SK-N-MC (cell line): Measurements from ENCODE around the gene SERPINA6.

Source experiments
- DNase-seq: peaks from one replicate; pipeline ENCODE4 v3.0.0-alpha.2; 2011; ENCODE audit warnings: low read depth, low spot score
- H3K27ac ChIP-seq: fragments of 200-600 bp; sonication (generic); 2 replicates; pipeline ENCODE4 v1.5.1; 2016; ENCODE audit warnings: mixed run types
- H3K36me3 ChIP-seq: fragments of 200-600 bp; sonication (generic); 2 replicates; pipeline ENCODE4 v1.6.1; 2017; ENCODE audit warnings: antibody characterized with exemption, low read length, mixed read lengths; ENCODE audit not compliant: insufficient read depth
- H3K4me3 ChIP-seq: fragments of 200-600 bp; sonication (generic); 2 replicates; pipeline ENCODE4 v1.5.1; 2016
- H3K9ac ChIP-seq: fragments of 200-600 bp; sonication (generic); 2 replicates; pipeline ENCODE4 v1.8.0; 2017; ENCODE audit warnings: mixed run types, mixed read lengths; ENCODE audit not compliant: insufficient read length
- H3K9me3 ChIP-seq: fragments of 200-600 bp; sonication (generic); 2 replicates; pipeline ENCODE4 v1.6.1; 2017; ENCODE audit warnings: low read depth, mild to moderate bottlenecking, antibody characterized with exemption, low read length, moderate library complexity, mixed read lengths
- EZH2 ChIP-seq: fragments of 200-600 bp; sonication (generic); IDR thresholded peaks from one replicate; pipeline ENCODE4 v1.6.1; 2017; ENCODE audit warnings: antibody characterized with exemption
- FOXP2 ChIP-seq: optimal IDR thresholded peaks from 2 replicates; pipeline ENCODE3; 2011; ENCODE audit warnings: mild to moderate bottlenecking, moderate library complexity; ENCODE audit not compliant: insufficient read depth; ENCODE audit errors: extremely low read length, control extremely low read depth
- POLR2AphosphoS5 ChIP-seq: IDR thresholded peaks from 2 replicates; pipeline ENCODE4 v1.6.1; 2012; ENCODE audit warnings: mild to moderate bottlenecking, low read depth, low read length, borderline replicate concordance

The SERPINA6 gene

GRCh38 chr14:94320243-94320642, 2.9 kb downstream of the SERPINA6 start:
- no peak for DNase-seq
- no peak overlapping the region for H3K27ac ChIP-seq
- TF ChIP-seq POLR2AphosphoS5 (no peak), FOXP2 (no peak), EZH2 (no peak)

GRCh38 chr14:94317259-94317658, 5.9 kb downstream of the SERPINA6 start:
- Histone ChIP-seq H3K27ac (no peak overlapping the region), H3K4me3 (no peak overlapping the region), H3K9me3 (no peaks in the 10 kb centered on the region), H3K9ac (no peak overlapping the region), H3K36me3 (no peaks in the 10 kb centered on the region)
- TF ChIP-seq EZH2 (no peak), FOXP2 (no peak), POLR2AphosphoS5 (no peak)
- no peak for DNase-seq

More at GRCh38 chr14:94320243-94320642, 2.9 kb downstream of the SERPINA6 start:
- no peaks in the 10 kb centered on the region for H3K36me3 ChIP-seq
- no peaks in the 10 kb centered on the region for H3K9me3 ChIP-seq
- H3K4me3 ChIP-seq: no peak overlapping the region
- no peak overlapping the region for H3K9ac ChIP-seq

GRCh38 chr14:94316692-94317091, 6.4 kb downstream of the SERPINA6 start:
- DNase-seq: no peak
- TF ChIP-seq POLR2AphosphoS5 (no peak), EZH2 (no peak), FOXP2 (no peak)

GRCh38 chr14:94314890-94315289, 8.2 kb downstream of the SERPINA6 start:
- Histone ChIP-seq H3K4me3 (no peak overlapping the region), H3K27ac (no peak overlapping the region), H3K9me3 (no peaks in the 10 kb centered on the region), H3K9ac (no peak overlapping the region), H3K36me3 (no peaks in the 10 kb centered on the region)
- DNase-seq: no peak
- TF ChIP-seq POLR2AphosphoS5 (no peak), FOXP2 (no peak), EZH2 (no peak)

More at GRCh38 chr14:94316692-94317091, 6.4 kb downstream of the SERPINA6 start:
- H3K4me3 ChIP-seq: no peak overlapping the region
- no peak overlapping the region for H3K9ac ChIP-seq
- no peak overlapping the region for H3K27ac ChIP-seq
- no peaks in the 10 kb centered on the region for H3K36me3 ChIP-seq
- H3K9me3 ChIP-seq: no peaks in the 10 kb centered on the region

- TF ChIP-seq FOXP2 (no peak), EZH2 (no peak), POLR2AphosphoS5 (no peak)
- Histone ChIP-seq H3K27ac (no peak overlapping the region), H3K36me3 (no peaks in the 10 kb centered on the region), H3K9me3 (no peaks in the 10 kb centered on the region), H3K9ac (no peak overlapping the region), H3K4me3 (no peak overlapping the region)
- no peak for DNase-seq
Measured at GRCh38 chr14:94313991-94314655, 9.0 kb downstream of the SERPINA6 start.

GRCh38 chr14:94312481-94313246, 10.5 kb downstream of the SERPINA6 start:
- Histone ChIP-seq H3K36me3 (no peaks in the 10 kb centered on the region), H3K4me3 (no peak overlapping the region), H3K27ac (no peak overlapping the region), H3K9me3 (no peaks in the 10 kb centered on the region), H3K9ac (no peak overlapping the region)
- TF ChIP-seq EZH2 (no peak), POLR2AphosphoS5 (no peak), FOXP2 (no peak)
- no peak for DNase-seq

- DNase-seq: no peak
- H3K9ac ChIP-seq: no peak overlapping the region
- no peaks in the 10 kb centered on the region for H3K9me3 ChIP-seq
- no peaks in the 10 kb centered on the region for H3K36me3 ChIP-seq
- H3K27ac ChIP-seq: no peak overlapping the region
- TF ChIP-seq EZH2: no peak
- no peak for TF ChIP-seq FOXP2
- no peak for TF ChIP-seq POLR2AphosphoS5
- H3K4me3 ChIP-seq: no peak overlapping the region
Measured at GRCh38 chr14:94310248-94310647, 12.9 kb downstream of the SERPINA6 start.

GRCh38 chr14:94309721-94310120, 13.4 kb downstream of the SERPINA6 start:
- no peak for DNase-seq
- Histone ChIP-seq H3K36me3 (no peaks in the 10 kb centered on the region), H3K9ac (no peak overlapping the region), H3K4me3 (no peak overlapping the region), H3K9me3 (no peaks in the 10 kb centered on the region), H3K27ac (no peak overlapping the region)
- TF ChIP-seq POLR2AphosphoS5 (no peak), EZH2 (no peak), FOXP2 (no peak)
